H9 (cell line): Measurements from ENCODE around the gene STAU1. TPM values are rescaled to one million over a fixed set of nuclear protein-coding genes. Genes with fewer than 3 reads are reported as not detected.
A peak's percentile ranks its signal among the peaks of the same experiment; 100 is the strongest.
"Not testable (repeated sequence)": the region's sequence is repeated elsewhere in the genome, so short reads cannot be mapped to it uniquely, and the experiment has no call there.

Experiments used
- DNase-seq: peaks from one replicate; pipeline ENCODE4 v3.0.0-alpha.2; 2017
- H2AFZ ChIP-seq: one replicate; pipeline ENCODE4 v1.6.1; 2013; ENCODE audit warnings: mild to moderate bottlenecking, low read length, control low read depth, moderate library complexity
- H2AK5ac ChIP-seq: 2 replicates; pipeline ENCODE4 v1.6.1; 2013; ENCODE audit warnings: low read length, control low read depth, mixed read lengths; ENCODE audit not compliant: insufficient read length
- H2BK120ac ChIP-seq: one replicate; pipeline ENCODE4 v1.6.1; 2013; ENCODE audit warnings: low read depth, mild to moderate bottlenecking, low read length, control low read depth, inconsistent platforms; ENCODE audit not compliant: poor library complexity, severe bottlenecking
- H2BK12ac ChIP-seq: 2 replicates; pipeline ENCODE4 v1.6.1; 2013; ENCODE audit warnings: low read length, control low read depth, mixed read lengths, low read depth; ENCODE audit not compliant: insufficient read length
- H2BK15ac ChIP-seq: 2 replicates; pipeline ENCODE4 v1.6.1; 2013; ENCODE audit warnings: low read depth, low read length, control low read depth
- H2BK20ac ChIP-seq: one replicate; pipeline ENCODE4 v1.6.1; 2013; ENCODE audit warnings: low read depth, mild to moderate bottlenecking, low read length, control low read depth, inconsistent platforms; ENCODE audit not compliant: poor library complexity, severe bottlenecking
- H2BK5ac ChIP-seq: 2 replicates; pipeline ENCODE4 v1.6.1; 2013; ENCODE audit warnings: low read length, control low read depth, mixed read lengths; ENCODE audit not compliant: insufficient read length
- H3K14ac ChIP-seq: 2 replicates; pipeline ENCODE4 v1.6.1; 2013; ENCODE audit warnings: low read length, control low read depth; ENCODE audit not compliant: insufficient read depth
- H3K18ac ChIP-seq: 2 replicates; pipeline ENCODE4 v1.6.1; 2013; ENCODE audit warnings: low read depth, mild to moderate bottlenecking, mixed read lengths, low read length, control low read depth; ENCODE audit not compliant: insufficient read length
- H3K23ac ChIP-seq: 2 replicates; pipeline ENCODE4 v1.6.1; 2013; ENCODE audit warnings: low read length, control low read depth, mixed read lengths, low read depth; ENCODE audit not compliant: insufficient read length
- H3K23me2 ChIP-seq: 2 replicates; pipeline ENCODE4 v1.6.1; 2013; ENCODE audit warnings: low read depth, mild to moderate bottlenecking, mixed read lengths, low read length, control low read depth; ENCODE audit not compliant: insufficient read length, poor library complexity, severe bottlenecking
- H3K27ac ChIP-seq: 2 replicates; pipeline ENCODE4 v1.5.1; 2013; ENCODE audit warnings: low read length, control low read depth, mixed read lengths, low read depth; ENCODE audit not compliant: insufficient read length
- H3K27me3 ChIP-seq: 2 replicates; pipeline ENCODE4 v1.6.1; 2013; ENCODE audit warnings: low read length, control low read depth, inconsistent platforms; ENCODE audit not compliant: insufficient read depth
- H3K4ac ChIP-seq: 2 replicates; pipeline ENCODE4 v1.6.1; 2013; ENCODE audit warnings: low read depth, mild to moderate bottlenecking, control low read depth, inconsistent platforms, low read length, moderate library complexity
- H3K4me1 ChIP-seq: 2 replicates; pipeline ENCODE4 v1.6.1; 2013; ENCODE audit warnings: low read length, control low read depth, inconsistent platforms; ENCODE audit not compliant: insufficient read depth
- H3K4me2 ChIP-seq: 2 replicates; pipeline ENCODE4 v1.6.1; 2013; ENCODE audit warnings: low read length, control low read depth, mixed read lengths; ENCODE audit not compliant: insufficient read length, insufficient read depth
- H3K56ac ChIP-seq: 2 replicates; pipeline ENCODE4 v1.6.1; 2013; ENCODE audit warnings: low read depth, mild to moderate bottlenecking, mixed read lengths, low read length, control low read depth; ENCODE audit not compliant: insufficient read length
- H3K79me1 ChIP-seq: 2 replicates; pipeline ENCODE4 v1.6.1; 2013; ENCODE audit warnings: low read depth, mild to moderate bottlenecking, moderate library complexity, low read length, control low read depth, inconsistent platforms; ENCODE audit not compliant: insufficient read depth, poor library complexity, severe bottlenecking
- H3K79me2 ChIP-seq: 2 replicates; pipeline ENCODE4 v1.6.1; 2013; ENCODE audit warnings: low read length, control low read depth, inconsistent platforms; ENCODE audit not compliant: insufficient read depth
- H3K9ac ChIP-seq: 2 replicates; pipeline ENCODE4 v1.6.1; 2013; ENCODE audit warnings: low read length, control low read depth, mixed read lengths; ENCODE audit not compliant: insufficient read length; ENCODE audit errors: extremely low read depth
- H3K9me3 ChIP-seq: one replicate; pipeline ENCODE4 v1.6.1; 2013; ENCODE audit warnings: low read depth, low read length, inconsistent platforms; ENCODE audit not compliant: control insufficient read depth
- H3T11ph ChIP-seq: one replicate; pipeline ENCODE4 v1.6.1; 2013; ENCODE audit warnings: mild to moderate bottlenecking, low read length, control low read depth, inconsistent platforms
- H4K20me1 ChIP-seq: one replicate; pipeline ENCODE4 v1.6.1; 2013; ENCODE audit not compliant: control insufficient read depth, insufficient read length, insufficient read depth
- H4K5ac ChIP-seq: 2 replicates; pipeline ENCODE4 v1.6.1; 2013; ENCODE audit warnings: low read depth, mild to moderate bottlenecking, mixed read lengths, low read length, control low read depth; ENCODE audit not compliant: insufficient read length
- H4K8ac ChIP-seq: replicated peaks from 2 replicates; pipeline ENCODE4 v1.6.1; 2013; ENCODE audit warnings: low read length, control low read depth, mixed read lengths, low read depth; ENCODE audit not compliant: insufficient read length
- H4K91ac ChIP-seq: 2 replicates; pipeline ENCODE4 v1.6.1; 2013; ENCODE audit warnings: low read depth, mild to moderate bottlenecking, moderate library complexity, mixed read lengths, low read length, control low read depth; ENCODE audit not compliant: insufficient read length
- H3K27ac Mint-ChIP-seq, 3 experiments: 2 replicates in 2 of 3; 3 replicates in 1 of 3; pipeline ENCODE4 v1.8.0; 2020 to 2021; ENCODE audit warnings: mixed read lengths in 3 of 3, mild to moderate bottlenecking in 1 of 3, moderate library complexity in 1 of 3
- H3K27me3 Mint-ChIP-seq: 2 replicates; pipeline ENCODE4 v1.8.0; 2021; ENCODE audit warnings: low read depth, mild to moderate bottlenecking, moderate library complexity, mixed read lengths
- H3K36me3 Mint-ChIP-seq, 3 experiments: 2 replicates in 2 of 3; 3 replicates in 1 of 3; pipeline ENCODE4 v1.8.0; 2020 to 2021; ENCODE audit warnings: low read depth in 3 of 3, mixed read lengths in 3 of 3; ENCODE audit not compliant: insufficient read depth in 1 of 3
- H3K4me1 Mint-ChIP-seq, 2 experiments: 2 replicates each; pipeline ENCODE4 v1.8.0; 2020; ENCODE audit warnings: mixed read lengths in 2 of 2
- H3K4me3 Mint-ChIP-seq, 2 experiments: 2 replicates in 1 of 2; 3 replicates in 1 of 2; pipeline ENCODE4 v1.8.0; 2020 to 2021; ENCODE audit warnings: mild to moderate bottlenecking in 2 of 2, mixed read lengths in 2 of 2, moderate library complexity in 1 of 2
- H3K9me3 Mint-ChIP-seq, 2 experiments: 2 replicates in 1 of 2; 3 replicates in 1 of 2; pipeline ENCODE4 v1.8.0; 2020; ENCODE audit warnings: mild to moderate bottlenecking in 2 of 2, mixed read lengths in 2 of 2, moderate library complexity in 1 of 2
- CTCF ChIP-seq: fragments of 200-600 bp; sonication (generic); conservative IDR thresholded peaks from 3 replicates; pipeline ENCODE4 v1.8.0; 2021; ENCODE audit warnings: antibody characterized with exemption, mild to moderate bottlenecking
- WGBS: extraction: QIAGEN DNeasy Blood & Tissue Kit; methylation state at CpG from one replicate; pipeline ENCODE4 v1.1.7; 2013; ENCODE audit warnings: missing lambda C conversion rate, low lambda C conversion rate, mixed read lengths; ENCODE audit not compliant: insufficient read length; ENCODE audit errors: extremely low coverage; 5-methylcytosine and 5-hydroxymethylcytosine counted together
- total RNA-seq: library from RNA; stranded (reverse); gene quantifications from 2 replicates; pipeline ENCODE4 v1.2.1, GENCODE V29; 2021

STAU1 gene
- total RNA-seq, 1 experiment from 2014 or later: 106 TPM

- Histone ChIP-seq H3K79me1 (peaks cover 6% of the 10 kb centered on the region), H2AK5ac (no peak overlapping the region), H3K27ac (no peak overlapping the region), H3K27me3 (no peaks in the 10 kb centered on the region), H3K23ac (no peak overlapping the region), H3K4me2 (no peak overlapping the region), H4K8ac (no peak overlapping the region), H2BK5ac (no peak overlapping the region), H3K9me3 (no peaks in the 10 kb centered on the region), H4K5ac (no peak overlapping the region), H2BK15ac (no peak overlapping the region), H4K20me1 (no peaks in the 10 kb centered on the region), H3K18ac (no peak overlapping the region), H4K91ac (no peak overlapping the region), H3K14ac (no peak overlapping the region), H2BK120ac (no peak overlapping the region), H2BK20ac (no peak overlapping the region), H3K9ac (no peak overlapping the region), H2BK12ac (no peak overlapping the region), H3K4ac (no peak overlapping the region), H3T11ph (no peak overlapping the region), H3K4me1 (no peaks in the 10 kb centered on the region), H3K23me2 (no peaks in the 10 kb centered on the region), H3K56ac (no peak overlapping the region), H2AFZ (no peak overlapping the region), H3K79me2 (peaks cover 6% of the 10 kb centered on the region; the same call in 1 of the 2 replicates)
- peaks cover 5 to 27% (median 25%) of the 10 kb centered on the region in 3 experiments; a peak in 5 of 7 replicates for H3K36me3 Mint-ChIP-seq
- H3K4me1 Mint-ChIP-seq: peaks cover 9% of the 10 kb centered on the region in 2 experiments; a peak in 3 of 4 replicates
- no peaks in the 10 kb centered on the region for H3K9me3 Mint-ChIP-seq
- WGBS: no CpG with 5 or more reads among the region's 2 CpGs
- no peak overlapping the region for H3K4me3 Mint-ChIP-seq
- no peak for TF ChIP-seq CTCF
- no peak for DNase-seq
- no peaks in the 10 kb centered on the region for H3K27me3 Mint-ChIP-seq
- H3K27ac Mint-ChIP-seq: peak overlapping the region in 1 of 3 experiments; percentile 96; a peak in 2 of 7 replicates
Measured at GRCh38 chr20:49169547-49169946, 18.6 kb downstream of the STAU1 start.

GRCh38 chr20:49168864-49169263 lies 19.3 kb downstream of the STAU1 start:
- not testable (repeated sequence) for H3K79me1 ChIP-seq, H4K20me1 ChIP-seq, H3K4me2 ChIP-seq, H2BK15ac ChIP-seq, H4K5ac ChIP-seq, H3K4me1 ChIP-seq, H3K9me3 ChIP-seq, H3K4me3 Mint-ChIP-seq, H3K14ac ChIP-seq, H3K9me3 Mint-ChIP-seq, H2BK120ac ChIP-seq, H2BK12ac ChIP-seq, DNase-seq, H3K18ac ChIP-seq, H2BK5ac ChIP-seq, H3K4ac ChIP-seq, H3K79me2 ChIP-seq, H4K8ac ChIP-seq, H2AFZ ChIP-seq, H3K56ac ChIP-seq, H3K23me2 ChIP-seq, H3K27me3 ChIP-seq, H3T11ph ChIP-seq, H3K27me3 Mint-ChIP-seq, H3K4me1 Mint-ChIP-seq, H3K27ac ChIP-seq, H4K91ac ChIP-seq, H2BK20ac ChIP-seq, H3K9ac ChIP-seq, H2AK5ac ChIP-seq, H3K23ac ChIP-seq
- Mint-ChIP-seq H3K36me3 (peaks cover 5 to 26% (median 23%) of the 10 kb centered on the region in 3 experiments; a peak in 6 of 7 replicates), H3K27ac (peak overlapping the region in 1 of 3 experiments; percentile 61; a peak in 1 of 7 replicates)
- no CpG with 5 or more reads among the region's 10 CpGs for WGBS
